ENCODE data around the gene KRTAP10-1.

DNA sequence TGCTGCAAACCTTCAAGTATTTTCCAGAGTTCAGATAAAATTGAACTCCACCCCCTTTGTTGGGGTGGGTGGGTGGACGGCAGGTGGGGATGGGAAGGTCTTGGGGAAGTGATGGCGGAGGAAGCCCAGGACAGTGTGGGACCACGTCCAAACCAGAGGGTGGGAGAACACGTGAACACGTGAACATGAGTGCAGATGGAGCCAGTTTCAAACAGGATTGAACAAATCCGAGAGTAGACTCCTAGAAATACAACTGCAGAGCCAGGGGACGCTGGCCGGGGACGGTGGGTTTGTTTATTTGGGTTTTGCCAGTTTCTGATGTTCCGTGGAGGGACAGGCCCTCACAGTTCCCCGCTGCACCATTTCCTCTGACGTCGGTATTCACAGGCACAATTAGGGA, 8.4 kb upstream of the KRTAP10-1 start:
- TF ChIP-seq POLR2AphosphoS5 (IDR thresholded peaks at IDR 0.05; ENCODE audit: borderline replicate concordance, low read depth, low read length) (no peak), EZH2 (IDR thresholded peaks at IDR 0.05) (no peak), FOXP2 (optimal IDR thresholded peaks at IDR 0.05; ENCODE audit: control extremely low read depth, extremely low read length, insufficient read depth) (no peak)
